GM19035 (cell line): ENCODE results near the gene PRKCB.
A peak's percentile ranks its signal among the peaks of the same experiment; 100 is the strongest.

Experiments
- ATAC-seq: cut with Tn5 transposase; IDR thresholded peaks from one replicate; pipeline ENCODE4 v1.9.1; 2021; ENCODE audit not compliant: unreplicated experiment

Gene PRKCB

GRCh38 chr16:23962001-23962400 is 126.2 kb downstream of the PRKCB start:
- no peak for ATAC-seq

- no peak for ATAC-seq
Observed at GRCh38 chr16:23964136-23964535, 128.4 kb downstream of the PRKCB start.

GRCh38 chr16:23965137-23965733 is 129.5 kb downstream of the PRKCB start:
- ATAC-seq = no peak

- no peak for ATAC-seq
Observed at GRCh38 chr16:23966597-23967394, 131.0 kb downstream of the PRKCB start.

- no peak for ATAC-seq
Observed at GRCh38 chr16:23967775-23968174, 132.0 kb downstream of the PRKCB start.

GRCh38 chr16:23968176-23968575 is 132.4 kb downstream of the PRKCB start:
- ATAC-seq = no peak

GRCh38 chr16:23969468-23970297 is 133.9 kb downstream of the PRKCB start:
- no peak for ATAC-seq

GRCh38 chr16:23974223-23974622 is 138.4 kb downstream of the PRKCB start:
- no peak for ATAC-seq

- ATAC-seq = no peak
Observed at GRCh38 chr16:23975293-23975692, 139.5 kb downstream of the PRKCB start.

GRCh38 chr16:23976091-23976490 is 140.3 kb downstream of the PRKCB start:
- no peak for ATAC-seq

GRCh38 chr16:23976524-23976923 is 140.7 kb downstream of the PRKCB start:
- ATAC-seq = no peak

- ATAC-seq = no peak
Observed at GRCh38 chr16:23979441-23979840, 143.7 kb downstream of the PRKCB start.

- no peak for ATAC-seq
Observed at GRCh38 chr16:23979982-23980381, 144.2 kb downstream of the PRKCB start.

GRCh38 chr16:23981429-23982399 is 145.9 kb downstream of the PRKCB start:
- ATAC-seq = no peak

- ATAC-seq = no peak
Observed at GRCh38 chr16:23986455-23986854, 150.7 kb downstream of the PRKCB start.

GRCh38 chr16:23987443-23987842 is 151.7 kb downstream of the PRKCB start:
- ATAC-seq = peak; percentile 93

- ATAC-seq = no peak
Observed at GRCh38 chr16:23990507-23990906, 154.7 kb downstream of the PRKCB start.

GRCh38 chr16:23991066-23991465 is 155.3 kb downstream of the PRKCB start:
- ATAC-seq = no peak

GRCh38 chr16:23994615-23995014 is 158.8 kb downstream of the PRKCB start:
- no peak for ATAC-seq

GRCh38 chr16:23996258-23996955 is 160.6 kb downstream of the PRKCB start:
- no peak for ATAC-seq
